Bronchial epithelial cell (primary cell): Measurements from ENCODE around the gene DUSP28. TPM values are rescaled to one million over a fixed set of nuclear protein-coding genes. Genes with fewer than 3 reads are reported as not detected.
"Not testable (repeated sequence)": the region's sequence is repeated elsewhere in the genome, so short reads cannot be mapped to it uniquely, and the experiment has no call there.

Source experiments
- DNase-seq: peaks from one replicate; pipeline ENCODE4 v3.0.0-alpha.2; 2010; ENCODE audit warnings: low read depth
- FAIRE-seq: peaks from 2 replicates; lab custom pipeline; 2011; peaks lifted over from hg19 to GRCh38; lab: Jason Lieb, UNC
- H3K27me3 ChIP-seq: 2 replicates; pipeline ENCODE4 v1.5.1; 2011; ENCODE audit warnings: low read length; ENCODE audit not compliant: control insufficient read depth, insufficient read depth
- H3K36me3 ChIP-seq: 2 replicates; pipeline ENCODE4 v1.5.1; 2011; ENCODE audit warnings: low read length; ENCODE audit not compliant: control insufficient read depth, insufficient read depth
- H3K4me3 ChIP-seq: 2 replicates; pipeline ENCODE4 v1.5.1; 2011; ENCODE audit warnings: mild to moderate bottlenecking, low read depth, low read length, control low read depth
- total RNA-seq: library from RNA; depleted of rRNA; stranded (reverse); fragments of >200 nt; gene quantifications from 2 replicates; pipeline ENCODE4 v1.2.1, GENCODE V29; 2014
- TF ChIP-seq, protein P1 (sequence below): IDR thresholded peaks from 2 replicates; pipeline ENCODE4 v1.5.1; 2011; ENCODE audit warnings: mild to moderate bottlenecking, moderate library complexity, low read length, control low read depth, inconsistent platforms; ENCODE audit not compliant: insufficient read depth, severe bottlenecking

Gene DUSP28
- total RNA-seq, 1 donor from 2014 or later, result 2.1 TPM

DNA sequence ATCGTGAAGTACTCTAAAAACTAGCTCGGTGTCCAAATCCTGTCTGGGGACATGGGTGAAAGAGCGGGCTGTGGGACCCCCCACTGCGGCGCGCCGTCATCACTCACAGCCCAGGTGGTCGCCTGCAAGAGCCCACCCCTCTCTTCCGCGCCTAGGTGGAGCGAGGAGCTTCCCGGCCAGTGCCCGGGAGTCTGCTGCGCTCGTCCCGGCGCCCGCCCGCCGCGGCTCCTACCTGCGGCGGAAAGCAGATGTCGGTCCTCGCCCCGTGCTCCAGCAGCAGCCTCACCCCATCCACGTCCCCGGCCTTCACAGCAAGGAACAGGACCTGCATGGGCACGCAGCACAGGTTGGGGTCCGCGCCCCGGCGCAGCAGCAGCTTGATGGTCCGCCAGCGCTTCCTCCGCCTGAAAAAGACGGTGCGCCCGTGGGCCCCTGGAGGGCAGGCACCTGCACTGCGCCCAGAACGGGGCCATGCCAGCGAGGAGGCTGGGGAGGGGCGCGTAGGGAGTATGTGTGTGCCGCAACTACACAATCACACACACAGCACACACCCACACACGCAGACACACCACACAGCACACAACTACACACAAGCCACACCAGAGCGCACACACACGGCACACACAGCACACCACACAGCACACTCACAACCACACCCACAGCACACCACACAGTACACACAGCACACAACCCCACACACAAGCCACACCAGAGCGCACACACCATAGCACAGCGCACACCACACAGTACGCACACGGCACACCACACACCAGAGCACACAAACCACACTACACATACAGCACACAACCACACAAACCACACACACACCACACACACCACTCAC lies 39.8 kb upstream of the DUSP28 start:
- DNase-seq (no peak), FAIRE-seq (peak; percentile 92)
- Histone ChIP-seq H3K4me3 (no peak overlapping the region), H3K27me3 (peaks cover 2% of the 10 kb centered on the region), H3K36me3 (peaks cover 12% of the 10 kb centered on the region)
- TF ChIP-seq, protein P1, sequence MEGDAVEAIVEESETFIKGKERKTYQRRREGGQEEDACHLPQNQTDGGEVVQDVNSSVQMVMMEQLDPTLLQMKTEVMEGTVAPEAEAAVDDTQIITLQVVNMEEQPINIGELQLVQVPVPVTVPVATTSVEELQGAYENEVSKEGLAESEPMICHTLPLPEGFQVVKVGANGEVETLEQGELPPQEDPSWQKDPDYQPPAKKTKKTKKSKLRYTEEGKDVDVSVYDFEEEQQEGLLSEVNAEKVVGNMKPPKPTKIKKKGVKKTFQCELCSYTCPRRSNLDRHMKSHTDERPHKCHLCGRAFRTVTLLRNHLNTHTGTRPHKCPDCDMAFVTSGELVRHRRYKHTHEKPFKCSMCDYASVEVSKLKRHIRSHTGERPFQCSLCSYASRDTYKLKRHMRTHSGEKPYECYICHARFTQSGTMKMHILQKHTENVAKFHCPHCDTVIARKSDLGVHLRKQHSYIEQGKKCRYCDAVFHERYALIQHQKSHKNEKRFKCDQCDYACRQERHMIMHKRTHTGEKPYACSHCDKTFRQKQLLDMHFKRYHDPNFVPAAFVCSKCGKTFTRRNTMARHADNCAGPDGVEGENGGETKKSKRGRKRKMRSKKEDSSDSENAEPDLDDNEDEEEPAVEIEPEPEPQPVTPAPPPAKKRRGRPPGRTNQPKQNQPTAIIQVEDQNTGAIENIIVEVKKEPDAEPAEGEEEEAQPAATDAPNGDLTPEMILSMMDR, result peak; percentile 5

DNA sequence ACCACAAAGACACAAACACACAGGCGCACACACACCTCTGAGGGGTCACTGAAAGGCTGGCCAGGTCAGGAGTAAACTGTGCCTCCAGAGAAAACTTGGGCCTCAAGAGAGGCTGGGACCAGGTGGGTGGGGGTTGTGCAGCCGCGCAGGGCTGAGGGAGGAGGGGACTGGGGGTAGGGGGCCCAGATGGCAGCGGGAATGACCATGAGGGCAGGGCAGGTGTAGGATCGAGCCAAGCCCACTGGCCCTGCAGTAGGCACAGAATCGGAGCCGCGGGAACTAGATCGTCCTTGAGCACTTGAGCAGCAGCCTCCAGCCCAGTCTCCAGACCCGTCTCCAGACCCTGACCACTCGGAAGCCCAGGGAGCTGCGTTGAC lies 39.2 kb upstream of the DUSP28 start:
- no peak overlapping the region for H3K4me3 ChIP-seq
- FAIRE-seq, result no peak
- peaks cover 2% of the 10 kb centered on the region for H3K27me3 ChIP-seq
- H3K36me3 ChIP-seq, result peaks cover 14% of the 10 kb centered on the region
- DNase-seq, result no peak
- TF ChIP-seq, protein P1, result no peak

DNA sequence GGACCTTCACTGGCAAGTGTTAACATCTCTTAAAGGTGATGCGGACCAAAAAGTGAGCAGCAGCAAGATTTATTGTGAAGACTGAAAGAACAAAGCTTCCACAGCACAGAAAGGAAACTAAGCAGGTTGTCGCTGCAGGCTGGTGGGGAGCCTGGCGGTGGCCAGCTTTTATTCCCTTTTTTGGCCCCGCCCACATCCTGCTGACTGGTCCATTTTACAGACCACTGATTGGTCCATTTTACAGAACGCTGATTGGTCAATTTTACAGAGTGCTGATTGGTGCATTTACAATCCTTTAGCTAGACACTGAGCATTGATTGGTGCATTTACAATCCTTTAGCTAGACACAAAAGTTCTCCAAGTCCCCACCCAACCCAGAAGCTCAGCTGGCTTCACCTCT lies 38.3 kb upstream of the DUSP28 start:
- not testable (repeated sequence) for H3K27me3 ChIP-seq, FAIRE-seq, DNase-seq, H3K4me3 ChIP-seq
- peaks cover 14% of the 10 kb centered on the region for H3K36me3 ChIP-seq

DNA sequence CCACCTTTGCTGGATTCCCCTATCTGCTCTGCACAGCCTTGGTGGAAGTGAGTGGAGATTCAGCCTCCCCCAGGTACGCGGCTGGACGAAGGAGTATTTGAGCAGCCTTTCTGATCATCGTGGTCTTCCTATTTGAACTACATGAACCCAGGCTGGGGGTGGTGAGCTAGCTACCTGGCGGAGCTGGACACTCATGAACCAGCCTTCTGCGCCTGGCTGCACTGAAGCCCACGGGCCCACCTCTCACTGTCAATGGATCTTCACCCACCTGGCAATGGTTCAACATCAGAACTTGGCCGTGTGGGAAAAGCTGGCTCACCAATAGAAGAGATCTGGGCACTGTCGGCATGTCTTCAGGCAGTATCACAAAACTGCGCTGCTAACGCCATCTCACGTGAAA lies 37.8 kb upstream of the DUSP28 start:
- no peak for DNase-seq
- FAIRE-seq, result peak; percentile 80

DNA sequence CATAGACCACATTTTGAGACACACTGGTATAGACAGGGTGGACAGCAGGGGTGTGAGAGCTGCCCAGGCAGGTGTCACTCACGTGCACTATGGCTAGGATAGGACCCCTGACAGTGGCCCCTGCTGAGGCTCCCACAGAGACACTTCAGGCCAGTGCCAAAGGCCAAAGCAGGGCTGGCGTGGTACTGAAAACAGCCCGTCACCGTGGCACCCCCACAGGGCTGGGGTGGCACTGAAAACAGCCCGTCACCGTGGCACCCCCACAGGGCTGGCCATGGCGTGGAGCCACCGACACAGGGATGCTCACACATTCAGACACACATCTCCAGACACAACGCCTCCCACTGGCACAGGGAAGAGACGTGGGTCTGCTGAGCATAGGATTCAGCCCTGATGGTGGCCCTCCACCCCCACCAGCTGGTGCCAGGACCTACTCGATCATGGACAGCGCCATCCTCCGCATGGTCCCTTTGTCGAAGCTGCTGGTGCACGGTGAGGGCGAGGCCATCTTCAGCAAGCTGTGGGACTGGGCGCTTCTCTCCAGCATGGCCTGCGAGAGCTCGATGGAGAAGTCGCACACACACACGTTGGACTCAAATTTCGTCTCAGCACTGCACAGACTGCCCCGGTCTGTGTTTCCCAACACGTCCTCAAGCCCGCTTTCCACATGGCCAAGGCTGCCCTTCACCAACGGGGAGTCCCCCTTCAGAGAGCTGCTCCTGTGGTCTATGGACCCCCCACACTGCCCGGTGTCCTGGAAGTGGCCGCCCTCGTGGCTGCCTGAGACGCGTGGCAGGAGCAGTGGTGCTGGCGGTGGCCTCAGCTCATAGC lies 36.5 kb upstream of the DUSP28 start:
- Histone ChIP-seq H3K36me3 (peaks cover 16% of the 10 kb centered on the region), H3K27me3 (peaks cover 2% of the 10 kb centered on the region), H3K4me3 (no peak overlapping the region)
- FAIRE-seq, result peak; percentile 73
- no peak for DNase-seq
- TF ChIP-seq, protein P1, result no peak

More for the DNA sequence above, 37.8 kb upstream of the DUSP28 start:
- Histone ChIP-seq H3K36me3 (peaks cover 14% of the 10 kb centered on the region), H3K4me3 (no peak overlapping the region), H3K27me3 (peaks cover 2% of the 10 kb centered on the region)
- TF ChIP-seq, protein P1, result no peak
